G401.6 (cell line): ENCODE data around the gene IPO8.
"Not testable (repeated sequence)": the region's sequence is repeated elsewhere in the genome, so short reads cannot be mapped to it uniquely, and the experiment has no call there.

Experiments
- FAIRE-seq: peaks from 2 replicates; lab custom pipeline; 2012; peaks lifted over from hg19 to GRCh38; lab: Jason Lieb, UNC

IPO8 gene

GRCh38 chr12:30687265-30687986 is 8.2 kb downstream of the IPO8 start:
- no peak for FAIRE-seq

- no peak for FAIRE-seq
Measured at GRCh38 chr12:30679241-30679640, 16.4 kb downstream of the IPO8 start.

- no peak for FAIRE-seq
Measured at GRCh38 chr12:30678221-30678620, 17.4 kb downstream of the IPO8 start.

GRCh38 chr12:30661210-30661609 is 34.5 kb downstream of the IPO8 start:
- no peak for FAIRE-seq

- FAIRE-seq, result no peak
Measured at GRCh38 chr12:30652034-30652696, 43.5 kb downstream of the IPO8 start.

- FAIRE-seq, result no peak
Measured at GRCh38 chr12:30646821-30647220, 48.8 kb downstream of the IPO8 start.

- no peak for FAIRE-seq
Measured at GRCh38 chr12:30643366-30643765, 52.3 kb downstream of the IPO8 start.

- no peak for FAIRE-seq
Measured at GRCh38 chr12:30640392-30640791, 55.3 kb downstream of the IPO8 start.

- FAIRE-seq, result no peak
Measured at GRCh38 chr12:30635385-30635784, 60.3 kb downstream of the IPO8 start.

- FAIRE-seq, result no peak
Measured at GRCh38 chr12:30631740-30632139, 63.9 kb downstream of the IPO8 start.

GRCh38 chr12:30630979-30631285 is 64.7 kb downstream of the IPO8 start:
- no peak for FAIRE-seq

GRCh38 chr12:30630076-30630978 is 65.3 kb downstream of the IPO8 start:
- no peak for FAIRE-seq

GRCh38 chr12:30626847-30627246 is 68.8 kb downstream of the IPO8 start:
- no peak for FAIRE-seq

- no peak for FAIRE-seq
Measured at GRCh38 chr12:30624009-30624408, 71.7 kb downstream of the IPO8 start.

GRCh38 chr12:30622509-30622908 is 73.2 kb downstream of the IPO8 start:
- no peak for FAIRE-seq

GRCh38 chr12:30621663-30622241 is 73.9 kb downstream of the IPO8 start:
- FAIRE-seq, result not testable (repeated sequence)

GRCh38 chr12:30617346-30618016 is 78.2 kb downstream of the IPO8 start:
- FAIRE-seq, result no peak

- no peak for FAIRE-seq
Measured at GRCh38 chr12:30614031-30614430, 81.6 kb downstream of the IPO8 start.

- FAIRE-seq, result no peak
Measured at GRCh38 chr12:30613119-30613830, 82.4 kb downstream of the IPO8 start.

GRCh38 chr12:30610718-30611117 is 85.0 kb downstream of the IPO8 start:
- FAIRE-seq, result no peak

GRCh38 chr12:30609819-30610218 is 85.8 kb downstream of the IPO8 start:
- not testable (repeated sequence) for FAIRE-seq

- FAIRE-seq, result not testable (repeated sequence)
Measured at GRCh38 chr12:30604302-30604701, 91.4 kb downstream of the IPO8 start.
